LNCaP clone FGC (cell line): ENCODE measurements around the gene AKR7A2.

Source experiments
- DNase-seq: peaks from one replicate; pipeline ENCODE4 v3.0.0-alpha.2; 2011; ENCODE audit warnings: low read depth
- H3K4me3 ChIP-seq: 2 replicates; pipeline ENCODE4 v1.5.1; 2011; ENCODE audit warnings: mild to moderate bottlenecking, low read depth, low read length, control low read depth
- CTCF ChIP-seq: IDR thresholded peaks from 2 replicates; pipeline ENCODE4 v1.5.1; 2012; ENCODE audit warnings: mild to moderate bottlenecking; ENCODE audit not compliant: control insufficient read depth, insufficient read depth; ENCODE audit errors: extremely low read depth

AKR7A2 gene

GRCh38 chr1:19321071-19321470, 9.1 kb upstream of the AKR7A2 start:
- no peak for DNase-seq
- TF ChIP-seq CTCF, result no peak
- no peak overlapping the region for H3K4me3 ChIP-seq

DNA sequence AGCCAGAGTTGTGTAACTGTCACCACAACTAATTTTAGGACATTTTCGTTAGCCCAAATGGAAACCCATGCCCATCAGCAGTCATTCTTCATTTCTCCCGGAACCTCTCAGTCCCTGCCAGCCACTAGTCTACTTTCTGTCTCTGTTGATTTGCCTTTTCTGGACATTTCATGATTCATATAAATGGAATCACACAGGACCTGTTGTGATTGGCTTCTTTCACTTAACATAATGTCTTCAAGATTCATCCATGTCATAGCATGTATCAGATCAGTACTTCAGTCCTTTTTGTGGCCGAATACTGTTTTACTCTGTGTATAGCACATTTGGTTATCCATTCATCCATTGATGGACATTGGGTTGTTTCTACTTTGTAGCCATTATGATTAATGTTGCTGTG, 7.3 kb upstream of the AKR7A2 start:
- no peak for TF ChIP-seq CTCF
- no peak for DNase-seq
- no peak overlapping the region for H3K4me3 ChIP-seq

- no peak for DNase-seq
- TF ChIP-seq CTCF, result no peak
- no peak overlapping the region for H3K4me3 ChIP-seq
Observed at GRCh38 chr1:19317126-19317910, 5.4 kb upstream of the AKR7A2 start.

DNA sequence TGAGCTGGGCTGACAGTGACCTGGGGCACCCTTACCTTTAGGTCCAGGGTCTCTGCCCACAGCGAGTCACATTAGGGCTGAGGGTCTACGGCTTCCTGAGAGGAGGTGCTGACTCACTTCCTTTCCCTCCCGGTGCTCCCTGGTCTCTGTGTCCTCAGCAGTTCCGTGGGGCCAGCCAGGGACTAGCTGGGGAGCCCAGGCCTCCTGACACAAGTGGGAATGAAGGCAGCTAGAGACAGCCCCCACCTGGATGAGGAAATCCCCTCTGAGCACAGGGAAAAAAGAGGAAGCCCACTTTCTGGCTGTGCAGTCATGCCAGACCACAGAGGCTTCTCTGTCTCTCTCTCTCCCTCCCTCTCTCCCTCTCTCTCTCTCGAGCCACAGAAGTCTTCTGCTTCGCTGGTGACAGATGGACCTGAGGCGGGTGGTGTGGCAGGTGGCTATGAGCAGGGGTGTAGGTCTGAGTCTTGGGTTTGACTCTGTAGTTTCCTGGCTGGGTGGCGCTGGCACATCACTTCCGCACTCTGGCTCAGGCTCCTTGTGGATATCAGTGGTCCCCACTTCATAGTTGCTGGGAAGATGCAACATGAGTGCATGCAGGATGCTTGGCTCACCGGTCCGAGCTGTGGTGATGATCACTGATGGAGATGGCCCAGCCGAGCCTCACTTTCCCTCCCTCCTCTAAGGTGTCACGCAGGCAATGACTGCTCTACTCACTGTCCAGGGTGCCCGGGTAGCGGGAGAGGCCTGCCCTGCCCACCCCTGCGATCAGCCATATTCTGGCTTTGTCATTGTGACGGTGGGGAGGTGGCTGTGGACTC, 3.6 kb upstream of the AKR7A2 start:
- no peak for TF ChIP-seq CTCF
- no peak for DNase-seq
- H3K4me3 ChIP-seq, result no peak overlapping the region

DNA sequence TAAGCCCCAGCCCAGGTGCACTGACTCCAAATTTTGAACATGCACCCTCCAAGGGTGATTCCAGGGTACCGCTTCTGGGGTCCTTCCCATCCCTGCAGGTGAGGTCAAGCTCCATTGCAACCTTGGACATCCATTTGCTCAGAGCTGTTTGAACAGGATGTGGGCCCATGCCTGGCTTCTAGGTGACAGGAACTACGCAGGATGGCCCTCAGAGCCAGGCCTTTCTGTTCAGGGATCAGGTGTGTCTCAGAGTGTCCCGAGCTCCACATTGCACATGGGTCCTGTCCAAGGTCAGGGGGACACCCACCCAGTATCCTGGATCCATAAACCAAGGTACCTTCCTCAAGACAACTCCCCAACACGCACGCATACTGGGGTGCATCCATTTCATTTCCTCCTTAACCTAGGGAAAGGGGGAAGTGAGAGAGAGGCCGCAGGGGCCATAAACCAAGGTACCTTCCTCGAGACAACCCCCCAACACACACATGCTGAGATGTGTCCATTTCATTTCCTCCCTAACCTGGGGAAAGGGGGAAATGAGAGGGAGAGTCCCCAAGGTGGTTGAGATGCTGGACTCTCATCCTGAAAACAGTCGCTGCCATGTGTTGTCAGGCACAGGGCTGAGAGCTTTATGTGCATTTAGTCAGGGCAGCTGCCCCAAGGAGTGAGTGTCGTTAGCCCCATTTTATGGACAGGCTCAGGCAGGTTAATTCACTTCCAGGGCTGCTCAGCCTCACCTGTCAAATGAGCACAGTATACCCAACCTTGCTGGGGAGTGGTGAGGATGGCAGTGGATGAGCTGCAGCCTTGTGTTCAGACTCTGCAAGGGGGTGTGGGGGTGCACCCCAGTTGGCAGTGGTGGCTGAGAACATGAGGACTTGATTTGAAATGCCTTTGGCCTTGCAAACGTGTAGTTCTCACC, 2.3 kb upstream of the AKR7A2 start:
- no peak for DNase-seq
- H3K4me3 ChIP-seq, result no peak overlapping the region
- no peak for TF ChIP-seq CTCF

GRCh38 chr1:19313636-19313959, 1.7 kb upstream of the AKR7A2 start:
- TF ChIP-seq CTCF, result no peak
- no peak overlapping the region for H3K4me3 ChIP-seq
- DNase-seq, result no peak
